ENCODE results near the gene ZNF384. TPM values are rescaled to one million over a fixed set of nuclear protein-coding genes. Genes with fewer than 3 reads are reported as not detected.
A peak's percentile ranks its signal among the peaks of the same experiment; 100 is the strongest.

The ZNF384 gene
- total RNA-seq, 2 donors from 2014 or later: 23.8 to 33.3 TPM

DNA sequence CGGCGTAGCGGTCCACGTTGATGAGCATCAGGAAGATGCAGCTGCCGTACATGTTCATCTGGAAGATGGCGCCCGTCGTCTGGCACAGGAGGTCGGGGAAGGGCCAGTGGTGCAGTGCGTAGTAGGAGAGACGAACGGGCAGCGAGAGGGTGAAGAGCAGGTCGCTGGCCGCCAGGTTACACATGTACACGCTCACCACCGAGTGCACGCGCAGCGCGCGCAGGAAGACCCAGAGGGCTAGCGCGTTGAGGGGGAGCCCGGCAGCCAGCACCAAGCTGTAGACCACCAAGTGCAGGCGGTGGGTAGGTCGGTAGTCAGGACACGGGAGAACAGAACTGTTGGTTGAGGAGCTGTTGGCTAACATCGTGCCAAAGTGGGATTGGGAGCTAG is 68.3 kb downstream of the ZNF384 start:
- H3K36me3 ChIP-seq: no peaks in the 10 kb centered on the region
- H3K4me1 ChIP-seq: peaks cover 0 to 9% of the 10 kb centered on the region in 2 donors
- H3K27me3 ChIP-seq: no peaks in the 10 kb centered on the region
- H3K9me3 ChIP-seq: no peaks in the 10 kb centered on the region
- no peak for DNase-seq (ENCODE audit: low spot score)
- peak overlapping the region in 1 of 2 donors; percentile 33 for H3K4me3 ChIP-seq
- H3K27ac ChIP-seq: no peak overlapping the region
- TF ChIP-seq CTCF (IDR thresholded peaks at IDR 0.05): no peak

DNA sequence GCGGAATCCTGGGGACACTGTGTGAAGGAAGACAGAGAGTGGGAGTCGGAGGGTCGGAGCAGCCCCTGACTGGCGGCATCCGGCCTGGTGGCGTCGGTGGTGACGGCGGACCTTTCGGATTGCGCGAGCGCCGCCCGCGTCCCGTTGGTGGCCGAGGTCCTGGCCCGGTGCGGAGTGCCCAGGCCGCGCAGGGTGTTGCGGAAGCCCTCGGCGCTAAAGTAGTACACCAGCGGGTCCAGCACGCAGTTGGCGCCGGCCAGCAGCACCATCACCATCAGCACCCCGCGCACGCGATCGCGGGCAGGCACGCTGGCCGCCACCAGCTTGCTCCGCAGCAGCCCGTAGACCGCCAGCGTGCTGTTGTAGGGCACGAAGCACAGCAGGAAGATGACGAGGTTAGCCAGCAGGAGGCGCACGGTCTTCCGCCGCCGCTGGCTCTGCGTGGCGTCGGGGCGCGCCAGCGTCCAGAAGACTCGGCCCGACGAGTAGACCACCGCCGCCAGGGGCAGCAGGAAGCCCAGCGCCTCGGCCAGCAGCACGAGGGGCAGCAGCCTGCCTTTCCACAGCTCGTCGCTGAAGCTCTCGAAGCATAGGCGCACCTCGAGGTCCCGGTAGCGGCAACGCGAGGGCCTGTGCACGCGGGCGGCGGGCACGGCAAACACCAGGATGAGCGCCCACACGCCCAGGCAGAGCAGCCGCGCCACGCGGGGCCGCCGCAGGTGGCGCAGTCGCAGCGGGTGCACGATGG is 68.9 kb downstream of the ZNF384 start:
- no peak for DNase-seq (ENCODE audit: low spot score)
- Histone ChIP-seq H3K4me1 (peaks cover 0 to 9% of the 10 kb centered on the region in 2 donors), H3K4me3 (peak overlapping the region in 1 of 2 donors; percentile 33), H3K27ac (no peak overlapping the region), H3K36me3 (no peaks in the 10 kb centered on the region), H3K27me3 (no peaks in the 10 kb centered on the region), H3K9me3 (no peaks in the 10 kb centered on the region)
- TF ChIP-seq CTCF (IDR thresholded peaks at IDR 0.05): peak; percentile 21 to 66

DNA sequence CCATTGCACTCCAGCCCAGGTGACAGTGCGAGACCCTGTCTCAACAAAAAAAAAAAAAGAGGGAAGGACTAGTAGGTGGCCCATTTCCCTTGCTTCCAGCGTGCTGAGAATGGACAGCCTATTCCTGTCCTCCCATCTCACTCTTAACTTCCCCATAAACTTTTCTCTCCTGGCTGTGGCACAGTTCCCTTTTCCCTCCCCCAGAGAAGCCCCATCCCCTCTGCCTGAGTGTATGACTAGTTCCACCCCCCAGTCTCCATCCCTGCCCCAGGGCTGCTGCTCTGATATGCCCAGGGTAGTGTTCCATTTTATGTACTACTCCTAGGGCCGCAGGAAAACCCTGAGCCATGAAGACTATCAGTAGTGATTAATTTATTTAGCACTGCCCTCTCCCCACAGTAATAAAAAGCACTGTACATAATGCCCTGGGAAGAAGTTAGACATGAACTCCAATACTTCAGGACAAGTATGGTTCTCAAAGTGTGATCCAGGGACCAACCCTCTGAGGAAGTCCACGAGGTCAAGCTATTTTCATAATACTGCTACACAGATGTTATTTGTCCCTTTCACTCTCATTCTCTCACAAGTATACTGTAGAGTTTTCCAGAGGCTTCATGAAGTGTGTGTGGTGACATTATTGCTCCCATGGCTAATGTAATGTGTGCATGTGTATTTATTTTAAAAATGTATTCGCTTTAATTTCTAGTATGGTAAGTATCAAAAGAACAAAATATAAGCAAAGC is 70.5 kb downstream of the ZNF384 start:
- Histone ChIP-seq H3K36me3 (no peaks in the 10 kb centered on the region), H3K27me3 (no peaks in the 10 kb centered on the region), H3K4me1 (peaks cover 0 to 17% of the 10 kb centered on the region in 2 donors), H3K4me3 (no peak overlapping the region), H3K27ac (no peak overlapping the region), H3K9me3 (no peaks in the 10 kb centered on the region)
- DNase-seq (ENCODE audit: low spot score): no peak
- no peak for TF ChIP-seq CTCF (IDR thresholded peaks at IDR 0.05)

Other genes with a start within 250 kb of the ZNF384 start
- 1 to 10 TPM in 1 of 2 donors, not detected in 1; 1.1 TPM for gene CD27, start 244.4 kb downstream of the ZNF384 start, total RNA-seq
- gene TAPBPL, start 237.3 kb downstream of the ZNF384 start, total RNA-seq: 10 to 100 TPM; 14.5 to 16.9 TPM
- 1 to 10 TPM; 1.7 to 3.6 TPM for gene VAMP1, start 218.7 kb downstream of the ZNF384 start, total RNA-seq
- 100 to 1,000 TPM in 1 of 2 donors, 10 to 100 TPM in 1; 87.7 to 104 TPM for gene MRPL51, start 196.1 kb downstream of the ZNF384 start, total RNA-seq
- 10 to 100 TPM; 11.6 to 53.5 TPM for gene NCAPD2, start 195.3 kb downstream of the ZNF384 start, total RNA-seq
- gene GAPDH, start 154.9 kb downstream of the ZNF384 start, total RNA-seq: 1,000 to 10,000 TPM; 4,693 to 5,476 TPM
- gene IFFO1, start 133.3 kb downstream of the ZNF384 start, total RNA-seq: 10 to 100 TPM; 12.3 to 13.2 TPM
- gene NOP2, start 121.1 kb downstream of the ZNF384 start, total RNA-seq: 10 to 100 TPM; 17.7 to 17.9 TPM
- 100 to 1,000 TPM; 150 to 192 TPM for gene CHD4, start 82.0 kb downstream of the ZNF384 start, total RNA-seq
- gene LPAR5, start 53.4 kb downstream of the ZNF384 start, total RNA-seq: 1 to 10 TPM; 1.6 to 3.7 TPM
- under 1 TPM in 1 of 2 donors, not detected in 1; 0.43 TPM for gene ACRBP, start 41.9 kb downstream of the ZNF384 start, total RNA-seq
- 10 to 100 TPM; 21.8 to 22.6 TPM for gene ING4, start 26.3 kb downstream of the ZNF384 start, total RNA-seq
- not detected for gene PIANP, start 11.4 kb upstream of the ZNF384 start, total RNA-seq
- 10 to 100 TPM; 72.7 to 73.6 TPM for gene COPS7A, start 34.7 kb upstream of the ZNF384 start, total RNA-seq
- gene MLF2, start 63.8 kb upstream of the ZNF384 start, total RNA-seq: 100 to 1,000 TPM; 121 to 138 TPM
- gene PTMS, start 77.0 kb upstream of the ZNF384 start, total RNA-seq: 100 to 1,000 TPM in 1 of 2 donors, 10 to 100 TPM in 1; 67.8 to 119 TPM
- gene LAG3, start 83.1 kb upstream of the ZNF384 start, total RNA-seq: under 1 TPM in 1 of 2 donors, not detected in 1; 0.47 TPM
- gene CD4, start 100.2 kb upstream of the ZNF384 start, total RNA-seq: 1 to 10 TPM; 3.2 to 7.3 TPM
- 1 to 10 TPM in 1 of 2 donors, under 1 TPM in 1; 0.44 to 7.0 TPM for gene GPR162, start 132.4 kb upstream of the ZNF384 start, total RNA-seq
- 10 to 100 TPM in 1 of 2 donors, 1 to 10 TPM in 1; 7.0 to 11.0 TPM for gene P3H3, start 139.0 kb upstream of the ZNF384 start, total RNA-seq
- gene GNB3, start 151.6 kb upstream of the ZNF384 start, total RNA-seq: 1 to 10 TPM in 1 of 2 donors, under 1 TPM in 1; 0.83 to 1.5 TPM
- gene CDCA3, start 161.9 kb upstream of the ZNF384 start, total RNA-seq: 1 to 10 TPM in 1 of 2 donors, under 1 TPM in 1; 0.39 to 1.7 TPM
- gene USP5, start 162.8 kb upstream of the ZNF384 start, total RNA-seq: 10 to 100 TPM; 35.3 to 45.1 TPM
- 100 to 1,000 TPM; 755 to 842 TPM for gene TPI1, start 178.2 kb upstream of the ZNF384 start, total RNA-seq
- gene SPSB2, start 183.9 kb upstream of the ZNF384 start, total RNA-seq: 1 to 10 TPM; 4.1 to 6.4 TPM
- gene LRRC23, start 215.4 kb upstream of the ZNF384 start, total RNA-seq: 10 to 100 TPM in 1 of 2 donors, 1 to 10 TPM in 1; 8.4 to 15.6 TPM
- gene ENO2, start 225.2 kb upstream of the ZNF384 start, total RNA-seq: 10 to 100 TPM in 1 of 2 donors, 1 to 10 TPM in 1; 9.7 to 36.9 TPM
- 10 to 100 TPM; 37.1 to 68.9 TPM for gene ATN1, start 238.6 kb upstream of the ZNF384 start, total RNA-seq

Measured in right atrium auricular region (tissue), 2 donors.